Stimulated activated CD4-positive, alpha-beta T cell treated with anti-CD3 and anti-CD28 coated beads, Interleukin-12 subunit alpha, Interleukin-12 subunit beta, amount 100 ng/mL, for 24 hours (primary cell): ENCODE measurements around the gene EGR1.
A peak's percentile ranks its signal among the peaks of the same experiment; 100 is the strongest.

Source experiments
- DNase-seq, 2 experiments: peaks; one replicate each; pipeline ENCODE4 v3.0.0-alpha.2; 2020; ENCODE audit warnings: low read depth in 2 of 2

The EGR1 gene

DNA sequence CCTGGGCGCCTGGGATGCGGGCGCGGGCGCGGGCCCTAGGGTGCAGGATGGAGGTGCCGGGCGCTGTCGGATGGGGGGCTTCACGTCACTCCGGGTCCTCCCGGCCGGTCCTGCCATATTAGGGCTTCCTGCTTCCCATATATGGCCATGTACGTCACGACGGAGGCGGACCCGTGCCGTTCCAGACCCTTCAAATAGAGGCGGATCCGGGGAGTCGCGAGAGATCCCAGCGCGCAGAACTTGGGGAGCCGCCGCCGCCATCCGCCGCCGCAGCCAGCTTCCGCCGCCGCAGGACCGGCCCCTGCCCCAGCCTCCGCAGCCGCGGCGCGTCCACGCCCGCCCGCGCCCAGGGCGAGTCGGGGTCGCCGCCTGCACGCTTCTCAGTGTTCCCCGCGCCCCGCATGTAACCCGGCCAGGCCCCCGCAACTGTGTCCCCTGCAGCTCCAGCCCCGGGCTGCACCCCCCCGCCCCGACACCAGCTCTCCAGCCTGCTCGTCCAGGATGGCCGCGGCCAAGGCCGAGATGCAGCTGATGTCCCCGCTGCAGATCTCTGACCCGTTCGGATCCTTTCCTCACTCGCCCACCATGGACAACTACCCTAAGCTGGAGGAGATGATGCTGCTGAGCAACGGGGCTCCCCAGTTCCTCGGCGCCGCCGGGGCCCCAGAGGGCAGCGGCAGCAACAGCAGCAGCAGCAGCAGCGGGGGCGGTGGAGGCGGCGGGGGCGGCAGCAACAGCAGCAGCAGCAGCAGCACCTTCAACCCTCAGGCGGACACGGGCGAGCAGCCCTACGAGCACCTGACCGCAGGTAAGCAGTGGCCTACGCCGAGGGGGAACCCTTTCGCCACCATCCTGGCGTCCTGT, at the start of gene EGR1:
EGR1 (plus strand) TSS at position 219 of the 864 bp plus-strand sequence; CDS start at position 502, 283 bp downstream.
- peak; percentile 94 to 95 for DNase-seq

DNA sequence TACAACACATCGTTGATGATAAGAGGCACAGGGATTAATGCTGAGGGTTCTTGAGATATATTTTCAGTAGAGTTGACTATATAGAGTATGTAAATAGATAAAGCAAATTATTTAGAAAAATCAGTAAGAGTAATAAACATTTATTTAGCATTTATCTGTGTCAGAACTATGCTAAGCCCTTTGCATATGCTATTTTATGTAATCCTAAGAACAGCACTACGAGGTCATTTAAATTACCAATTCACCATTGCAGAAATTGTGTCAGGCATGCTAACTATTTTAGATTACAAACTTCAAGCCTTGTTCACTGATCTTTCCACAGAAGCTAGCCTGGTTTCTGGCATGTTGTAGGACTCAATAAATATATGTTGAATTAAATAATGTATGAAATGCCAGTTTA, 46.8 kb upstream of the EGR1 start:
- DNase-seq: no peak

DNA sequence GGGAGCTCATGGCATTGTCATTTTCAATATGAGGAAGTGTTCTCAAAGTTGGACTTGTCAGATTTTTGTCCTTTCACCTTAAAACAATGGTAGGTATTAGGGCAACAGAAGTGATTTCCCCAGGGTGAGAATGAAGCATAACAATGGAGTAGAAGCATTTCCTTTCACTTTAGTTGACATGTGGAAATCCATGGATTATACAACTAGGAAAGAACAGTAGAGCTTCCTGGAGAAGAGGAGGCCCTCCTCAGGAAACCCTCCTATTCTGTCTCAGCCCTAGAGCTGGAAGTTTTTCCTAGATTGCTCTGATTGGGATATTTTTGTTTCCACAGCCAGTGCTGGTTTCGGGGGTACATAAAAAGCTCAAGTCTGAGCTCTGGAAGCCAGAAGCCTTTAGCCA, 40.2 kb upstream of the EGR1 start:
- no peak for DNase-seq

DNA sequence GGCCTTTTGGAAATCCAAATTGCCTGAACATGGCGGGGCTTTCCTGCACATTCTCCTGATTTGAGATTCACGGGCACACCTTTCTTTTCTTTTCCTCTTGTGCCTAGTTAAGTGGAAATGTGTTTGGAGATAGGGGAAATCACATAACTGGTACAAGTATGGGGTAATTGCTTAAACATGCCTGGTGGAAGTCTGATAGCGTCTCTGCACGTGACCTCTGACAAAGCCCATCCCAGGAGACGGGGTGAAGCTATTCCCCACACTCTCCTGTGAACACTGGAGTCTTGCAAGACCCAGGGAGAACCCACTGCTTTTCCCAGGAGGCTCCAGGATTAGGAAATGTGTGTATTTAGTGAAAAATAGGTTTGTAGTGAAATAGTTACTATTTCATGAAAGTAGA, 29.3 kb upstream of the EGR1 start:
- DNase-seq: no peak

DNA sequence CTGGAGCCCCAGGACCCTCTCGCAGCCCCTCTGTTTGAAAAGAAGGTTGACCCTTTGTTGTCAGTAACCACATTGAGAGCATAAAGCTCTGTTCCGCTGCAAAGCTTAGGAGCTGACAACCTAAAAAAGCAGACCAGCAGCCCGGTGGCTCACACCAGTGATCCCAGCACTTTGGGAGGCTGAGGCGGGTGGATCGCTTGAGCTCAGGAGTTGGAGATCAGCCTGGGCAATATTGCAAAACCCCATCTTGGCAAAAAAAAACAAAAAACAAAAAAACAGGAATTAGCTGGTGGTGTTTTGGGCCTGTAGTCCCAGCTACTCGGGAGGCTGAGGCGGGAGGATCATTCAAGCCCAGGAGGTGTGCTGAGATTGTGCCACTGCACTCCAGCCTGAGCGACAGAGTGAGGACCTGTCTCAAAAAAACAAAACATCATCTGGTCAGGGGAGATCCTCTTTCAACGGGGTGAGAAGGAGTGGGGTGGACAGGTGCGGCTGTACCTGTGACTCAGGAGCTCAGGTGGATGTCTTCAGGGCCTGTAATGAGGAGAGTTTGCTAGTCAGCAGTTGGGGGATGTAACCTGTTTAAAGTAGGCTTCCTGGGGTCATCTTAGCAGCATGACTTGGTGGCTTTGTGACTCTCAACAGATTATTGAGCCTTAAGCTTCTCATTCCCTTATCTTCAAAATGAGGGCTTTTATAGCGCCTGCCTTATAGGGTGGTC, 27.1 kb upstream of the EGR1 start:
- no peak for DNase-seq

DNA sequence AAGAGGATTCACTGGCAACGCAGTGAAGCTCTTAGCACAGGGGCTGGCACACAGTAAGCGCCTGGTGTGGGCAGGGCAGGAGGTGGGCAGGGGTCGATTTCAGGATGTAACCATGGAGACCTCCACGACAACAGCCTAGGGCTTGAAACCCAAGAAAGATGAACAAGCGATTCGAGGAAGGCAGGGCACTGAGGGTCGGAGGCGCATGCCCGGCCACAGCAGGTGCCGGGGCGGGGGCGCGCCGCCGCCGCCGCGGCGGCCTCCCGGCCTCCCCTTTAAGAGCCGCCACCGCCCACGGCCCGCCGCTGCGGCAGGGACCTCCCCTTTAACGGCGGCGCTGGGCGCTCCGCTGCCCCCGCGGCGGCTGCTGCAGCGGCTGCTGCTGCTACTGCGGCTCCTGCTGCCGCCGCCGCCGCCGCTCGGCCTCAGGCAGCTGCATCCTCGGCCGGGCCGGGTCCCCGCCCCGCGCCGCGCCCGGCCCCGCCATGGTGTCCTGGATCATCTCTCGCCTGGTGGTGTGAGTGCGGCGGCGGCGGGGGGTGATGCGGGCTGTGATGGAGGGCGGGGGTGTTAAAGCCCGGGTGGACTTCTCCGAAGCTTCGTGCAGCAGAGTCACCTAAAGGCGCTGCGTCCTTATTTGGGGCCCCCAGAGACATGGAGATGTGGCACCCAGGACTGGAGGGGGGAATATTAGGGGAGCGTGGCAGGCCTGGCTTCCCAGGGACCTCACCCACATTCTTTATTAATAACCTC, 26.4 kb upstream of the EGR1 start, which contains the start of gene REEP2:
REEP2 (plus strand) TSS at position 334 of the 753 bp plus-strand sequence; CDS start at position 486, 152 bp downstream.
- DNase-seq: peak in 1 of 2 experiments; percentile 56

DNA sequence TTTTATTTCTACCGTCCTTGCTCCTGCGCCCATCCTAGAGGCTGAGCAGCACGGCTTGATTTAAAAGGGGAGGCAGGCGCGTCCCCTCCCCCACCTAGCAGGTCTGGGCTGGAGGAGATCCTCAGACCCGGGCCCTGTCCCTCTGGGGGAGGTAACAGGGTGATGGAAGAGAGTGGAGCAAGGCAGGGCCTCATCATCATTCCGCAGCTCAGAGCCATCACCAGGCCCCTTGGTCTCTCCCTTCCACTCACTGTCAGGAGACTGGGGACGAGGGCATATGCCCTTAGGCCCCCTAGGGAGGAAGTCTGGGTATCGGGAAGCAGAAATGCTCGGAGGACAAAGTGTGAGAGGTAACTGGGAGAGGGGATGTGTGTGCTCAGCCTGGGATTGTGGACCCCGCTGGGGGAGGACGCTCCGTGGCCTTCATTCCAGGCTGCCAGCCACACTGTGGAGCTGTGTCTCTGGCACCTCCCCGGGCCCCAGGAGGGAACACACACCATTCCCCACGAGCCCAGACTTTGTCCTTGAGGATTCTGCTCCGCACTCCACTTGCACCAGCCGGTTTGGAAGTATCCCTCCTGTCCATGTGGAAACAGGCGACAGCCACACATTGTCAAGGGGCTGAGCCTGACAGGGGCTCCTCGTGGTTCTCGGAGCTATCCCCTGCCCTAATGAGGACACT, 25.7 kb upstream of the EGR1 start:
- DNase-seq: no peak

DNA sequence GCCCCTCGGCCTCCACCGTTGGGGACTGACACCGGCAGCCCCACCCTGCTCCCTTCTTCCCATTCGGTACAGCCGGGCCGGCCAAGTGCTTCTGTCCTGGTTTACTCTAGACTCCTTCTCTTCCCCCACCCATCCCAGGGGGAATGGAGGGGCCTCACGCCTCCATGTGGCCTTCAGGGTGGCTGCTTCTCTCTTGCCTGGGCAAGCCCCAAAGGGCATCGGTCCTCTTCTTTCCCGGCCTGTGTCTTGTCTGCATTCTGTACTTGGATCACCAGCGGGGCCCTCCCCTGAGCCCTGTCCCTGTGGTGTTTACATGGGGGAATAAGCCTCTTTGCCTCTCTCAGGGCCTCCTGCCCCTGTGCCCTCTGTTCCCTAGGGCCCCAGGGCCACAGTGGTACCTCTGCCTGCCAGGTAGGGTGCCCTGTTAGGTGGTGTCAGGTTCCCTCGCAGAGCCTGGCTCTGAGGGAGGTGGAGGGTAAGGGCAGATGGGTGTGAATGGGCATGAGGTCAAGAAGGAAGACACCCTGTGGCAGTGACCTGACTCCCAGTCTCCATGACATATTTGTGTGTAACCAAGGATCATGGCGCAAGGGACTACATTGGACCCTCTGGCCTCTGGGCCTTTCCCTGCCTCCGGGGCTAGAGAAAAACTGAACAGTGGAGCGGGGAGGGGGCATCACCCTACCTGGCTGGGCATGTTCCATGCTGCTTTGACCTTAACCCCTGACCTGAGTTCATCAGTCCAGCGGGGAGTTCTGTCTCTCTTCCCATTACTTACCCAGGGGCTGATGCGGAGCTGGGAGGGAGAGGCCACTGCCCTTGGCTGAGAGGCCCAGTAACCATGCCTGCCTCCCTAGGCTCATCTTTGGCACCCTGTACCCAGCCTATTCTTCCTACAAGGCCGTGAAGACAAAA, 24.9 kb upstream of the EGR1 start:
- DNase-seq: no peak

DNA sequence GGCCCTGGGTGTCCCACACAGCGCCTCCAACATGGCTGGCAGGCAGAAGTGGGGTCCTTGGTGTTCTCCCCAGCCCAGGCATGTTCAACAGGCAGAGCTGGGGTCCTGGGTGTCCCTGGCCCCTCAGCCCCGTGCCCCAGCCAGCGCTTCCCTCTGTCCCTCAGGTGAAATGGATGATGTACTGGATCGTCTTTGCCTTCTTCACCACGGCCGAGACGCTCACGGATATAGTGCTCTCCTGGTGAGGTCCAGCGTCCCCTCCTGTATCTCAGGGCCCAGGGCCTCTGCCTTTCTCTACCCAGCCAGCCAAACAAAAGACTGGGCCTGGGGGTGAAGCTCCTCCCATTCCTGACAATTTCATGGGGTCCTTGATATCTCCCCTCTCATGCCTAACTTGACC, 24.1 kb upstream of the EGR1 start:
- no peak for DNase-seq

DNA sequence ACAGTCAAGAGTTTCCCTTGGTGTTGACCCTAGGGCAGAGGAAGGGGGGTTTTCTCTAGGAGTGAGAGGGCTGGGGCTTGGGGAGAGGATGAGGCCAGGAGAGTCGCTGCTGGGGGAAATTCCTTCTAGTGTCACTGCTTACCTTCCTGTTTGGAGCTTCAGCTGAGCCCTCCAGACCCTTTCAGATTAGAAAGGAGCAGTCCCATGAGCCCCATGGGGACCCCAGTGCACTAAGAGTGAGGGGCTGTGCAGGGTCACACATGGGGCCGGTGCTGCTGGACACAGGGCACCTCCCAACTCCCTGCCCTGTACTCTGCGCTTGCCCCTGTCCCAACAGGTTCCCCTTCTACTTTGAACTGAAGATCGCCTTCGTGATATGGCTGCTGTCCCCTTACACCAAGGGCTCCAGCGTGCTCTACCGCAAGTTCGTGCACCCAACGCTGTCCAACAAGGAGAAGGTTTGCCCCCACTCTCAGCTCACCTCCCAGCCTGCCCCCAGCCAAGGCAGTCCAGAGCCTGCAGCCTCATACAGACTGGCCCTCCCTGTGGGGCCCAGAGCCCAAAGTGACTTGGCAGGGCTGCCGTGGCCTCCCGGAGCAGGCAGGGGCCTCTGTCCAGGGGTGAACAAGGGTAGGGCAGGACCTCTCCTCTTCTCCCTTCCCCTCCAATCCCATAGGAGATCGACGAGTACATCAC, 21.1 kb upstream of the EGR1 start:
- no peak for DNase-seq

DNA sequence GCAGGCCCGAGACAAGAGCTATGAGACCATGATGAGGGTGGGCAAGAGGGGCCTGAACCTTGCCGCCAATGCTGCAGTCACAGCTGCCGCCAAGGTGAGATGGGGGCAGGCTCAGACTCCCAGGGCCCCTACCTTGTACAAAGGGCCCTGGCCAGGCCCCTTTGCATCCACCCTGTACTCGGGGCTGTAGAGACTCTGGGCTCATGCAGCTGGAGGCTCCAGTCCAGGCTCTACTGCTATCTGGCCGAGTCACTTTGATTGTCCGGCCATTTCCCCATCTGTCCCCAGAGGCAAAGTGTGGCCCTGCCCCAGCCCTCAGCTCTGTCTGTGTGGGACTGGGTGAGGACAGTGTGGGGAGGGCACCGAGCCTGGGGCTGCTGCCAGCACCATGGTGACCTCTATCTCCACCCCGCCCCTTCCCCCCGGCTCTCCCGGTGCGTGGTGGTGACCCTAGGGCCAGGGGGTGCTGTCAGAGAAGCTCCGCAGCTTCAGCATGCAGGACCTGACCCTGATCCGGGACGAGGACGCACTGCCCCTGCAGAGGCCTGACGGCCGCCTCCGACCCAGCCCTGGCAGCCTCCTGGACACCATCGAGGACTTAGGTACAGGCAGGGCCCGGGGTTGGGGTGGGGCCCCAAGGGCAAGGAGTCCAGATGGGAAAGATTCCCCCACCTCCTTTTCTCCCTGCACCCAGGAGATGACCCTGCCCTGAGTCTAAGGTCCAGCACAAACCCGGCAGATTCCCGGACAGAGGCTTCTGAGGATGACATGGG, 20.3 kb upstream of the EGR1 start:
- DNase-seq: no peak

DNA sequence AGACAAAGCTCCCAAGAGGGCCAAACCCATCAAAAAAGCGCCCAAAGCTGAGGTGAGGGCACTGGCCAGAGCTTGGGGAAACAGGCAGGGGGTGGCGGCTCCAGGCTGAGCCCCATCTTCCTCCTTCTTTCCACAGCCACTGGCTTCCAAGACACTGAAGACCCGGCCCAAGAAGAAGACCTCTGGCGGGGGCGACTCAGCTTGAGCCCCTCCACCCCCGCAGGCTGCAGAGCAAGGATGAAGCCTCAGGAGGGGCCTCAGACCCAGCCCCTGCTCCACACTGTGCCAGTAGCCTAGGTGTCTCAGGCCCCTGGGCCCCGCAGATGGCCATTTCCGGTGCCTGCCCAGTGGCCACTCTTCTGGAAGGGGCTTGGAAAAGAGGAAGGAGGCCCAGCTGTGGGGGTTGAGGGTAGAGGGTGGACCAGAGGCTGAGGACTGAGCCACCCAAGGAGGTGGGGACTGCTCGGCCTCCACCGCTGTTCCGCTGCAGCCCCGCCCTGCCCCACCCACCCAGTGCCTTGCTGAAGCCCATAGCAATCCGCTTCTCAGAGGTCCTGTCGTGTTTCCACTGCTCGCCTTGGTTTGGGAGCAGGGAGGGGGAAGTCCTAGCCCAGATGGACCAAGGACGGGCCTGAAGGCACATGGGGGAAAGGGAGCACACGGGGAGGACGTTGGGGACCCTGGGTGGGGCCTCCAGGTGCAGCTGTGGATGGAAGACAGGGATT, 19.6 kb upstream of the EGR1 start:
- no peak for DNase-seq

DNA sequence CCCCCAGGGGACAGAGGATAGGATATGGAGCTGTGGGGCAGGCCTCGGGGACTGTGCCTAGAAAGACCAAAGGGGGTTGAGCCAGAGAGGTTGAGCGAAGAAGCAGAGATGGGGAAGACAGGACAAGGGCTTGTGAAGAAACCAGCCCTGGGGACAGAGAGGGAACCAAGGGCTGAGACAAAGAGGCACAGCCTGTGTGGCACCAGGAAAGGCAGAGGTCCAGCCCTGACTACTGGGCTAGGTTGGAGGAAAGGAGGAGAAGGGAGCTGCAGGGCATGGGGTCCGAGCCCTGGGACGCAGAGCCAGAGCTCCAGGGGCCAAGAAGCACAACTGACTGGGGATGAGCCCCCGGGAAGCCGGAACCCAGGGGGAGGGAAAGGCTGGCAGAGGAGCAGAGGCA, 17.2 kb upstream of the EGR1 start:
- no peak for DNase-seq

DNA sequence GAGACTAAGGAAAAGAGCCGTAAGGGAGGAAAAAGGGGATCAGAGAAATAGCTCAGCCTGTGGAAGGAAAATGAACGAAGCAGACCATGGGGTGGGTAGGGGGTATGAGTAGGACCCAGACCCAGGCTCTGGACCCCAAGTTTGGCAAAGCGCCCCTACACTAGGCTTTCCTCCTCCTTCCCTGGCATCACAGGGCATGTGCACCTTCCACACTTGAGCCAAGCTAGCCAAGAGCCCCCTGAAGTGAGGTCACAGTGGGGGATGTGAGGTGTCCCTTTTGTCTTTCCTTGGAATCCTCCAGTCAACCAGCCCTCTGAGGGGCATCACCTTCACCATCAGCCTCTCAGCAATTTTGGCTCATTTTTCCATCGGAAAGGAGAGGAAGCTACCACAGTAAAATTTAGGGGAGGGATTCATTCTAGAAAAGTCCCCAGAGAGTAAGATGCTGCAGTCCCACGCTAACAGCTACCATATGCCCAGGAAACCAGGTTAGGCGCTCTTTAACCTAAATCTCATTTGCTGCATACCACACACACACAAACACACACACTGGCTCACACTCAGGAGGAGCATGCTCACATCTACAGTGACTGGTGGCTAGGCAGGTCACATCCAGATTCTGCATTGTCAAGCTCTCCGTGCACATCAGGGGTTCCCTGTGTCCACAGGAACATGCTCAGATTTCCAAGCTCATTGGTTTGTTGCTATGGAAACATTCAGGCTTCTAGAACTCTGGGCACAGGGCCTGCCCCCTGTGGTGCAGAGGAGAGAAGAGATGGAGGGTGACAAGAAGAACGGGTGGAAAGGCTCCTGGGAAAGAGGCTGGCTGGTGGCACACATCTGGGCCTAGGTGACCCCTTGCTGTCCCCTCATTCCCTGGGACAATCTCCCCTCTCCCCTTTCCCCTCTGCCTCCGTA, 16.5 kb upstream of the EGR1 start:
- no peak for DNase-seq

DNA sequence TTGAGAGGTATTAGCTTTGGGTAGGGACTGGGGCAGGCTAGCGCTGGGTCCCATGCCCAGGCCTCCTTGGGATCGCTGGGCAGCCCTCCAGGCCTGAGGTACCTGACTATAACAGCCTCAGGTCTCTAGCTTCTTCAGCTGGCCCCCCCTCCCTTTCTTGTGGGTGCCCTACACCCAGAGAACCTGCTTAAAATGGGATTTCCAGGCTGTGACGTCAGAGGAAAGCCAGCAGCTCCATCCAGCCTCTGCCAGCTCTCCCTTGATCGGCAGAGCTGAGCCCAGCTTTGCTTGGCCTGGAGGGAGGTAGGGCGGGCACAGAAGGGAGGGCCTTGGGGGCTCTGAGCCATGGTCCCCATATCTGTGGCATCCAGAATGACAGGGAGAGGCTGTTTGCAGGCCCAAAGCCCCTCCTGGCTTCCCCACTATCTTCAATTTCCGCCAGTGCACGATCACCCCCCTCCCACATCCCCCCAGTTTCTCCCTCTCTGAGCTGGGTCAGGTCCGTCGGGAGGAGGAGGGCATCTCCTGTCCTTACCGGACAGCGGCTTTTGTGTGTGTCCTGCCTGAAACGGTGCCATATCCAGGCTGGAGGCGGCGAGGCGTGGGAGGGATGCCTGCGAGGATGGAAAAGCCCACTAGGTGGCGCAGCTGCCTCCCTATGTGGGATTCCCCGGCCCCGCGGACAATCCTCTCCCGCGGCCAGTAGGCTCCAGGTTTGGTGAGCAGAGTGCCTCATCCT, 15.6 kb upstream of the EGR1 start:
- peak; percentile 62 to 87 for DNase-seq

DNA sequence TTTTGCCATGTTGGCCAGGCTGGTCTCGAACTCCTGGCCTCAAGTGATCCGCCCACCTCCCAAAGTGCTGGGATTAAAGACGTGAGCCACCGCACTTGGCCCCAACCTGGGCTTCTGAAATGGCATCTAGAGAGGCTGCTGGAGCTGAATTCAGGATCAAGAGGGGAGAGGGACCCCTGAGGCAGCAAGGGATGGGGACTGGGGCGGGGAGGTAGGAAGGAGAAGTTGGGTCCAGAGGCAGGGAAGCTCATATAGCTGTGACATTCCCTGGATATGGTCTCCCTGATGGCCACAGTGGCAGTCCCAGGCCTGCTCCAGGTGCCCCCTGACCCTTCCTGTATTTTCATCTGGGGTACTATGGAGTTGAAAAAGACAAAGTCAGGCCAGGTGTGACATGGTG, 14.3 kb upstream of the EGR1 start:
- no peak for DNase-seq

DNA sequence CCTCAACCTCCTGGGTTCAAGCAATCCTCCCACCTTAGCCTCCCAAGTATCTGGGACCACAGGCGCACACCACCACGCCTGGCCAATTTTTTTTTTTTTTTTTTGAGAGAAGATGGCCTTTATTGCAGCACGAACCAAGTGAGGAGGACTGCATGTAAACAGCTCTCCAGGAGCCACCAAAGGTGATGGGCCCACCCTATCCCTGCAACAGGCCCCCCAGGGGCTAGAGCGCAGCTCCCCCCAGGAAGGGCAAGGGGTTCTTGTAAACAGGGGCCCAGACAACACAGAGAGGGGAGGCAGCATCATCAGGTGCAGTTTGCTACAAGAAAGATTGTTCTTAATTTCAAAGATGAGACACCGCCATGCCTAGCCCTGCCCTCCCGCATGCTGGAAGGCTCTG, 12.6 kb upstream of the EGR1 start:
- no peak for DNase-seq
